ENCODE results near the gene ARHGEF39. TPM values are rescaled to one million over a fixed set of nuclear protein-coding genes. Genes with fewer than 3 reads are reported as not detected.
A peak's percentile ranks its signal among the peaks of the same experiment; 100 is the strongest.

Gene ARHGEF39
- total and polyA plus RNA-seq, 2 experiments from 2014 or later = 1.8 to 2.1 TPM

DNA sequence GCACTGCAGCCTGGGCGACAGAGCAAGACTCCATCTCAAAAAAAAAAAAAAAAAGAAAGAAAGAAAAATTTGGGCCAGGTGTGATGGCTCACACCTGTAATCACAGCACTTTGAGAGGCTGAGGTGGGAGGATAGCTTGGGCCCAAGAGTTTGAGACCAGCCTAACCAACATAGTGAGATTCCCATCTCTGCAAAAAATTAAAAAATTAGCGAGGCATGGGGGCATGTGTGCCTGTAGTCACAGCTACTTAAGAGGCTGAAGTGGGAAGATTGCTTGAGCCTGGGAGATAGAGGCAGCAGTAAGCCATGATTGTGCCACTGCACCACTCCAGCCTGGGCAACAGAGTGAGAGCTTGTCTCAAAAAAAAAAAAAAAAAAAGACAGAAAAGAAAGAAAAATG, 11.4 kb downstream of the ARHGEF39 start:
- peak overlapping the region; percentile 77; the same call in 1 of the 2 replicates for H3K27ac ChIP-seq
- no peaks in the 10 kb centered on the region for H3K79me2 ChIP-seq (ENCODE audit: insufficient read depth)
- no peak for DNase-seq
- no peaks in the 10 kb centered on the region for H3K27me3 ChIP-seq (replicated peaks; ENCODE audit: insufficient read depth)
- H3F3A ChIP-seq (ENCODE audit: insufficient read depth) = peaks cover 13% of the 10 kb centered on the region
- no peaks in the 10 kb centered on the region for H3K9me2 ChIP-seq (ENCODE audit: insufficient read depth)
- no peak overlapping the region for H3K9ac ChIP-seq
- no peaks in the 10 kb centered on the region for H3K9me3 ChIP-seq (ENCODE audit: low read depth)
- no peak overlapping the region for H3K4me3 ChIP-seq
- WGBS, 2 experiments (ENCODE audit: low coverage in 1 of 2, low lambda C conversion rate in 2 of 2, missing lambda C conversion rate in 2 of 2) = 97 to 100% methylated on average over 2 of the region's 2 CpGs
- TF ChIP-seq EZH2 (IDR thresholded peaks at IDR 0.05; ENCODE audit: insufficient read depth, poor library complexity, severe bottlenecking) = no peak
- TF ChIP-seq EZH2phosphoT487 (IDR thresholded peaks at IDR 0.05; ENCODE audit: insufficient read depth, low read depth) = no peak
- H3K4me2 ChIP-seq (ENCODE audit: unreplicated experiment) = no peak overlapping the region
- no peaks in the 10 kb centered on the region for H4K20me1 ChIP-seq (ENCODE audit: insufficient read depth)
- no peak overlapping the region for H2AFZ ChIP-seq
- peaks cover 36% of the 10 kb centered on the region for H3K4me1 ChIP-seq (ENCODE audit: insufficient read depth)
- no peaks in the 10 kb centered on the region for H3K36me3 ChIP-seq (ENCODE audit: low read depth)
- in situ Hi-C loops (cut with MboI) = no loop called here

GRCh38 chr9:35652829-35653209, 12.2 kb downstream of the ARHGEF39 start:
- H3K27ac ChIP-seq = peak overlapping the region; percentile 77
- peaks cover 19% of the 10 kb centered on the region for H3F3A ChIP-seq (ENCODE audit: insufficient read depth)
- TF ChIP-seq EZH2phosphoT487 (IDR thresholded peaks at IDR 0.05; ENCODE audit: insufficient read depth, low read depth) = no peak
- TF ChIP-seq EZH2 (IDR thresholded peaks at IDR 0.05; ENCODE audit: insufficient read depth, poor library complexity, severe bottlenecking) = no peak
- peak overlapping the region; percentile 27; the same call in 1 of the 2 replicates for H2AFZ ChIP-seq
- no peaks in the 10 kb centered on the region for H3K27me3 ChIP-seq (replicated peaks; ENCODE audit: insufficient read depth)
- H4K20me1 ChIP-seq (ENCODE audit: insufficient read depth) = no peaks in the 10 kb centered on the region
- 46 to 49% methylated on average over 8 of the region's 8 CpGs for WGBS, 2 experiments (ENCODE audit: low coverage in 1 of 2, low lambda C conversion rate in 2 of 2, missing lambda C conversion rate in 2 of 2)
- H3K4me2 ChIP-seq (ENCODE audit: unreplicated experiment) = no peak overlapping the region
- H3K4me1 ChIP-seq (ENCODE audit: insufficient read depth) = peaks cover 41% of the 10 kb centered on the region
- H3K9me2 ChIP-seq (ENCODE audit: insufficient read depth) = no peaks in the 10 kb centered on the region
- DNase-seq = peak; percentile 57
- H3K4me3 ChIP-seq = no peak overlapping the region
- no peaks in the 10 kb centered on the region for H3K9me3 ChIP-seq (ENCODE audit: low read depth)
- no peaks in the 10 kb centered on the region for H3K36me3 ChIP-seq (ENCODE audit: low read depth)
- peak overlapping the region; percentile 63 for H3K9ac ChIP-seq
- in situ Hi-C loops (cut with MboI) = no loop called here
- H3K79me2 ChIP-seq (ENCODE audit: insufficient read depth) = no peaks in the 10 kb centered on the region

DNA sequence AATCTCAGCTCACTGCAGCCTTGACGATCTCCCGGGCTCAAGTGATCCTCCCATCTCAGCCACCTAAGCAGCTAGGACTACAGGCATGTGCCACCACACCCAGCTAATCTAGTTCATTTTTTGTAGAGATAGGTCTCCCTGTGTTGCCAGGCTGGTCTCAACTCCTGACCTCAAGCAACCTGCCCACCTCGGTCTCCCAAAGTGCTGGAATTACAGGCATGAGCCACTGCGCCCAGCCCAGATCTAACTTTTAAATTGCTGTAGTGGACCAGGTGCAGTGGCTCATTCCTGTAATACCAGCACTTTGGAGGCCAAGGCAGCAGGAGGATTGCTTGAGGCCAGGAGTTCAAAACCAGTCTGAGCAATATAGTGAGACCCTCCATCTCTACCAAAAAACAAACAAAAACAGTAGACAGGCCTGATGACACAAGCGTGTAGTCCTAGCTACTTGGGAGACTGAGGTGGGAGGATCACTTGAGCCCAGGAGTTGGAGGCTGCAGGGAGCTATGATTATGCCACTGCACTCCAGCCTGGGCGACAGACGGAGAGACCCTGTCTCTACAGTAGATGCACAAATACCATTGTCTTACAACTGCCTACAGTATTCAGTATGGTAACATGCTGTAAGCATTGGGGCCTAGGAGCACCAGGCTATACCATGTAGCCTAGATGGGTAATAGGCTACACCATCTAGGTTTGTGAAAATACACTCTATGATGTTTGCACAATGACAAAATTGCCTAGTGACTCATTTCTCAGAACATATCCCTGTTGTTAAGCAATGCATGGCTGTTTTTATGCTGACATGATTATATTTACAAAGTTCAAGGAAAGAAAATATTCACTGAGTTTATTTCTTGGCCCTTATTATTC, 12.8 kb downstream of the ARHGEF39 start:
- in situ Hi-C loops (cut with MboI) = no loop called here

DNA sequence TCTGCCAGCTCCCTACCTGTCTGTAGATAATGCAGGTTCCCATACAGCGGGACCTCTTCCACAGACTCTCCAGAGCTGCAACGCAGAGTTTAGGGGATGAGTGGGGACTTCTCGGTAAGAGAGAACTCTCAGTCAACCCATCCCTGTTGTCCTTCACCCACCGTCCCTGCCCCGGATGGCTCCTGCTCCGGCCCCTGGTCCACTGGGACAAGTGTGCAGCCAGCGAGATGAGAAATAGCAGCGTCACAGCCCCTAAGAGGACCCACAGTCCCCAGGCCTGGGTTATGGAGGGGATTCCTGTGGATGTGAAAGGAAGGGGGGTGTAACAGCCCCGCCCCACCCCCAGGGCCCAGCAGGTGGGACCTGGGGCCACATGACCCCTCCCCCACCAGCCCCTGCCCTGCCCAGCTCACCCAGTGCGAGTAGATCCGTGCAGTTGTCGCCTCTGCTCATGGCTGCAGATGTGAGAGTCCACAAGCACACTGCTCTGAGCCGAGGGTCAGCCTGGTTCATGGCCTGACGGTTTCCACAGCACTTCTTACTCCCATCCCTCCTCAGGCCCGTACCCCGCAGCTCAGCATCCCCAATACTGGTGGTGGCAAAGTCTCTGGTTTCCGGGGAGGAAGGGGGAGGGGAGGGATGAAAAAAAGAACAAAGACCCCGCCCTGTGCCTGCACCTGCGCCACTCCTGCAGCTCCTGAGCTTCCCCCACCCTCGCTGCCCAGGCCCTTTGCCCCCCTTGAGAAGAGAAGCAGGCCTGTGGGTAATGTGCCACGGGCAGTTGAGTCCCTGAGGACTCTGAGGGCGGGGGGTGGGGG, 14.4 kb downstream of the ARHGEF39 start, which contains the start of gene SIT1:
Gene SIT1, minus strand, starts transcription at position 591 of the 818 bp plus-strand sequence. Its CDS starts 78 bp downstream, at position 513.
- Histone ChIP-seq H3K36me3 (ENCODE audit: low read depth) (no peaks in the 10 kb centered on the region), H3K9me2 (ENCODE audit: insufficient read depth) (no peaks in the 10 kb centered on the region), H3K79me2 (ENCODE audit: insufficient read depth) (0 out of 2 replicates have a peak, but pooled peaks cover 2% of the 10 kb centered on the region), H3K27ac (peak within 1 kb of the TSS; percentile 48), H3K27me3 (replicated peaks; ENCODE audit: insufficient read depth) (no peaks in the 10 kb centered on the region), H3K9me3 (ENCODE audit: low read depth) (no peaks in the 10 kb centered on the region), H4K20me1 (ENCODE audit: insufficient read depth) (no peaks in the 10 kb centered on the region), H2AFZ (peak within 1 kb of the TSS; percentile 89), H3K9ac (peak within 1 kb of the TSS; percentile 57), H3K4me2 (ENCODE audit: unreplicated experiment) (peak within 1 kb of the TSS; percentile 59), H3F3A (ENCODE audit: insufficient read depth) (peaks cover 24% of the 10 kb centered on the region), H3K4me3 (0 out of 2 replicates have a peak within 1 kb of the TSS, but pooled peaks have one; percentile 13), H3K4me1 (ENCODE audit: insufficient read depth) (peaks cover 42% of the 10 kb centered on the region)
- in situ Hi-C loops (cut with MboI) = no loop called here
- 71% methylated on average over 13 to 22 of the region's 22 CpGs for WGBS, 2 experiments (ENCODE audit: low coverage in 1 of 2, low lambda C conversion rate in 2 of 2, missing lambda C conversion rate in 2 of 2)
- TF ChIP-seq EZH2phosphoT487 (IDR thresholded peaks at IDR 0.05; ENCODE audit: insufficient read depth, low read depth) (no peak), EZH2 (IDR thresholded peaks at IDR 0.05; ENCODE audit: insufficient read depth, poor library complexity, severe bottlenecking) (no peak)
- DNase-seq = no peak

More for the DNA sequence above, 12.8 kb downstream of the ARHGEF39 start:
- Histone ChIP-seq H3K9ac (peak overlapping the region; percentile 63), H3K9me2 (ENCODE audit: insufficient read depth) (no peaks in the 10 kb centered on the region), H2AFZ (no peak overlapping the region), H3K9me3 (ENCODE audit: low read depth) (no peaks in the 10 kb centered on the region), H3K36me3 (ENCODE audit: low read depth) (no peaks in the 10 kb centered on the region), H4K20me1 (ENCODE audit: insufficient read depth) (no peaks in the 10 kb centered on the region), H3K4me2 (ENCODE audit: unreplicated experiment) (peak overlapping the region; percentile 1), H3K27me3 (replicated peaks; ENCODE audit: insufficient read depth) (no peaks in the 10 kb centered on the region), H3K79me2 (ENCODE audit: insufficient read depth) (no peaks in the 10 kb centered on the region), H3K4me3 (no peak overlapping the region), H3F3A (ENCODE audit: insufficient read depth) (peaks cover 22% of the 10 kb centered on the region), H3K27ac (peak overlapping the region; percentile 77), H3K4me1 (ENCODE audit: insufficient read depth) (peaks cover 40% of the 10 kb centered on the region)
- 95 to 96% methylated on average over 7 of the region's 7 CpGs for WGBS, 2 experiments (ENCODE audit: low coverage in 1 of 2, low lambda C conversion rate in 2 of 2, missing lambda C conversion rate in 2 of 2)
- TF ChIP-seq EZH2phosphoT487 (IDR thresholded peaks at IDR 0.05; ENCODE audit: insufficient read depth, low read depth) (no peak), EZH2 (IDR thresholded peaks at IDR 0.05; ENCODE audit: insufficient read depth, poor library complexity, severe bottlenecking) (no peak)
- DNase-seq = peak; percentile 84
